HepG2 (cell line): ENCODE data around the gene ZNF606. TPM values are rescaled to one million over a fixed set of nuclear protein-coding genes. Genes with fewer than 3 reads are reported as not detected.

ENCODE experiments used
- ATAC-seq: fragments of 200-7000 bp; cut with Tn5 transposase; 3 replicates; pipeline ENCODE4 v1.9.1; 2020; ENCODE audit warnings: mild to moderate bottlenecking, moderate library complexity
- BruUV-seq: library from RNA; stranded (reverse); fragments of 400-500 nt; replicated peaks from 2 replicates; lab custom pipeline; 2021; lab: Mats Ljungman, UMichigan
- CTCF ChIA-PET: fragments of 300-600 bp; formaldehyde crosslinking; extraction: SDS; loops from one replicate; lab custom pipeline; 2021; ENCODE audit warnings: low total read pairs, inconsistent platforms, low intra/inter-chr PET ratio; lab: Yijun Ruan, JAX
- POLR2A ChIA-PET: fragments of 350-600 bp; sonication (Branson Sonifier 250); formaldehyde crosslinking; loops from one replicate; lab custom pipeline; 2020; ENCODE audit warnings: antibody characterized with exemption, inconsistent platforms; lab: Yijun Ruan, JAX
- DNase-seq: peaks from one replicate; pipeline ENCODE4 v3.0.0-alpha.2; 2015; ENCODE audit warnings: low spot score
- FAIRE-seq: peaks from 3 replicates; lab custom pipeline; 2011; peaks lifted over from hg19 to GRCh38; lab: Jason Lieb, UNC
- H2AFZ ChIP-seq: one replicate; pipeline ENCODE4 v1.6.1; 2011; ENCODE audit warnings: low read length, inconsistent platforms
- H3K27ac ChIP-seq: fragments of 300-600 bp; 3 replicates; pipeline ENCODE4 v1.8.0; 2011; ENCODE audit warnings: mixed run types, mild to moderate bottlenecking, mixed read lengths, low read length, inconsistent platforms; ENCODE audit not compliant: insufficient read depth; ENCODE audit errors: extremely low read length
- H3K27me3 ChIP-seq, 2 experiments: fragments of 200-600 bp in 1 of 2; 2 replicates in 1 of 2; 3 replicates in 1 of 2; pipeline versions ENCODE4 v1.6.0 to v1.8.0; 2011; ENCODE audit warnings: low read length in 2 of 2, mild to moderate bottlenecking in 2 of 2, moderate library complexity in 2 of 2, inconsistent platforms in 1 of 2; ENCODE audit not compliant: insufficient read depth in 2 of 2, control insufficient read depth in 1 of 2
- H3K36me3 ChIP-seq, 2 experiments: fragments of 200-600 bp in 1 of 2; replicated peaks in 1 of 2; 2 replicates in 1 of 2; 3 replicates in 1 of 2; pipeline versions ENCODE4 v1.5.1 to v1.8.0; 2011; ENCODE audit warnings: low read length in 2 of 2, inconsistent platforms in 1 of 2; ENCODE audit not compliant: insufficient read depth in 2 of 2, control insufficient read depth in 1 of 2
- H3K4me1 ChIP-seq: 2 replicates; pipeline ENCODE4 v1.5.1; 2012; ENCODE audit warnings: low read length, inconsistent platforms; ENCODE audit not compliant: insufficient read depth
- H3K4me2 ChIP-seq: 2 replicates; pipeline ENCODE4 v1.6.0; 2011; ENCODE audit warnings: low read depth, low read length, inconsistent platforms
- H3K4me3 ChIP-seq, 3 experiments: fragments of 200-600 bp in 1 of 3; sonication (generic), shearing (Covaris generic) in 1 of 3; replicated peaks in 1 of 3; 2 replicates each; pipeline ENCODE4 v1.5.1; 2011 to 2016; ENCODE audit warnings: low read length in 3 of 3, inconsistent platforms in 2 of 3, low read depth in 2 of 3, mild to moderate bottlenecking in 2 of 3, control low read depth in 1 of 3, mixed read lengths in 1 of 3; ENCODE audit not compliant: insufficient read depth in 1 of 3
- H3K79me2 ChIP-seq: one replicate; pipeline ENCODE4 v1.6.1; 2011; ENCODE audit warnings: low read length, inconsistent platforms; ENCODE audit not compliant: insufficient read depth
- H3K9ac ChIP-seq: 2 replicates; pipeline ENCODE4 v1.6.0; 2011; ENCODE audit warnings: mild to moderate bottlenecking, low read depth, low read length, inconsistent platforms; ENCODE audit not compliant: insufficient read depth
- H3K9me3 ChIP-seq: 2 replicates; pipeline ENCODE4 v1.5.1; 2012; ENCODE audit warnings: mild to moderate bottlenecking, low read length
- H4K20me1 ChIP-seq: 2 replicates; pipeline ENCODE4 v1.6.0; 2011; ENCODE audit warnings: inconsistent platforms, mild to moderate bottlenecking, low read length, moderate library complexity; ENCODE audit not compliant: insufficient read depth
- HOXD1 ChIP-seq: sonication (generic); formaldehyde crosslinking; IDR thresholded peaks from 2 replicates; pipeline ENCODE4 v1.5.0; 2020; ENCODE audit warnings: missing genetic modification reagents
- JUND ChIP-seq: sonication (generic); formaldehyde crosslinking; IDR thresholded peaks from 2 replicates; pipeline ENCODE4 v1.8.0; 2022; ENCODE audit warnings: mild to moderate bottlenecking, missing genetic modification reagents
- NR2C2 ChIP-seq: sonication (generic); formaldehyde crosslinking; IDR thresholded peaks from 2 replicates; pipeline ENCODE4 v1.4.0; 2020; ENCODE audit warnings: missing genetic modification reagents, mild to moderate bottlenecking, moderate library complexity, borderline replicate concordance
- NR2F2 ChIP-seq: IDR thresholded peaks from 2 replicates; pipeline ENCODE4 v1.6.1; 2012; ENCODE audit warnings: low read depth, inconsistent platforms, borderline replicate concordance
- POGZ ChIP-seq: sonication (generic); formaldehyde crosslinking; IDR thresholded peaks from 2 replicates; pipeline ENCODE4 v1.4.0; 2020; ENCODE audit warnings: mild to moderate bottlenecking, missing genetic modification reagents
- RFX1 ChIP-seq: fragments of 450-650 bp; IDR thresholded peaks from 2 replicates; pipeline ENCODE4 v1.6.1; 2017
- SYNCRIP ChIP-seq: fragments of 200-400 bp; formaldehyde crosslinking; IDR thresholded peaks from 2 replicates; pipeline ENCODE4 v1.6.1; 2018; ENCODE audit warnings: mild to moderate bottlenecking, low read depth, low read length; ENCODE audit not compliant: insufficient read depth
- XBP1 ChIP-seq: sonication (generic); formaldehyde crosslinking; IDR thresholded peaks from 2 replicates; pipeline ENCODE4 v1.5.0; 2020; ENCODE audit warnings: missing genetic modification reagents
- ZBTB39 ChIP-seq: sonication (generic); formaldehyde crosslinking; IDR thresholded peaks from 2 replicates; pipeline ENCODE4 v1.5.0; 2020; ENCODE audit warnings: missing genetic modification reagents
- ZFAT ChIP-seq: sonication (generic); formaldehyde crosslinking; conservative IDR thresholded peaks from 2 replicates; pipeline ENCODE4 v1.8.1; 2023; ENCODE audit warnings: missing genetic modification reagents, inconsistent platforms
- ZNF235 ChIP-seq: sonication (generic); formaldehyde crosslinking; IDR thresholded peaks from 2 replicates; pipeline ENCODE4 v1.8.1; 2023; ENCODE audit warnings: mild to moderate bottlenecking, missing genetic modification reagents, borderline replicate concordance
- ZNF30 ChIP-seq: sonication (generic); formaldehyde crosslinking; IDR thresholded peaks from 2 replicates; pipeline ENCODE4 v1.5.0; 2020; ENCODE audit warnings: mild to moderate bottlenecking, missing genetic modification reagents
- ZNF512B ChIP-seq: sonication (generic); formaldehyde crosslinking; IDR thresholded peaks from 2 replicates; pipeline ENCODE4 v1.5.1; 2020; ENCODE audit warnings: missing genetic modification reagents, mild to moderate bottlenecking, borderline replicate concordance
- WGBS: methylation state at CpG from one replicate; pipeline ENCODE4 v1.1.6; 2017; ENCODE audit warnings: low lambda C conversion rate; 5-methylcytosine and 5-hydroxymethylcytosine counted together
- in situ Hi-C: cut with HindIII; loops from 2 replicates; pipeline ENCODE4 v1.10.0; 2017; ENCODE audit warnings: low pct_unique_long_range_greater_than_20kb; ENCODE audit not compliant: extremely low pct_ligation_motif_present
- intact Hi-C: fragments of 100-400 bp; cut with micrococcal nuclease; formaldehyde crosslinking; loops from one replicate; pipeline ENCODE4 v1.10.0; 2022; ENCODE audit not compliant: unreplicated experiment
- polyA plus RNA-seq, 8 experiments: library from polyadenylated mRNA; depleted of rRNA in 3 of 8; stranded (reverse) in 7 of 8; unstranded in 1 of 8; fragments of >200 nt; fragmentation: Illumina TruSeq in 4 of 8; extraction: Trizol in 4 of 8; gene quantifications; 2 replicates each; pipeline versions ENCODE4 v1.2.1 to v1.2.3, GENCODE V29; 2011 to 2016; ENCODE audit warnings: low read depth in 4 of 8, missing spikeins in 1 of 8, mixed read lengths in 1 of 8; ENCODE audit not compliant: insufficient read depth in 1 of 8
- total RNA-seq, 5 experiments: library from RNA; depleted of rRNA; stranded (reverse); fragments of >200 nt; fragmentation: Illumina TruSeq; extraction: Trizol; gene quantifications; 2 replicates each; pipeline ENCODE4 v1.2.3, GENCODE V29; 2016; ENCODE audit warnings: low read depth in 1 of 5
- TF ChIP-seq, protein P1 (sequence below), 2 experiments: IDR thresholded peaks; 2 replicates each; pipeline ENCODE4 v1.6.1; 2011 to 2012; ENCODE audit warnings: low read length in 2 of 2, borderline replicate concordance in 1 of 2, low read depth in 1 of 2, mild to moderate bottlenecking in 1 of 2, moderate library complexity in 1 of 2

ZNF606 gene
- total and polyA plus RNA-seq, 2 of the 13 experiments (the other 11 are each of a cell fraction or from before 2014, with no cell fraction given), result 4.2 to 14.8 TPM

- TF ChIP-seq POGZ (0 out of 2 replicates have a peak, but pooled peaks have one; percentile 22), ZNF30 (no peak), XBP1 (no peak), NR2F2 (no peak), ZNF235 (no peak)
- TF ChIP-seq, protein P1, sequence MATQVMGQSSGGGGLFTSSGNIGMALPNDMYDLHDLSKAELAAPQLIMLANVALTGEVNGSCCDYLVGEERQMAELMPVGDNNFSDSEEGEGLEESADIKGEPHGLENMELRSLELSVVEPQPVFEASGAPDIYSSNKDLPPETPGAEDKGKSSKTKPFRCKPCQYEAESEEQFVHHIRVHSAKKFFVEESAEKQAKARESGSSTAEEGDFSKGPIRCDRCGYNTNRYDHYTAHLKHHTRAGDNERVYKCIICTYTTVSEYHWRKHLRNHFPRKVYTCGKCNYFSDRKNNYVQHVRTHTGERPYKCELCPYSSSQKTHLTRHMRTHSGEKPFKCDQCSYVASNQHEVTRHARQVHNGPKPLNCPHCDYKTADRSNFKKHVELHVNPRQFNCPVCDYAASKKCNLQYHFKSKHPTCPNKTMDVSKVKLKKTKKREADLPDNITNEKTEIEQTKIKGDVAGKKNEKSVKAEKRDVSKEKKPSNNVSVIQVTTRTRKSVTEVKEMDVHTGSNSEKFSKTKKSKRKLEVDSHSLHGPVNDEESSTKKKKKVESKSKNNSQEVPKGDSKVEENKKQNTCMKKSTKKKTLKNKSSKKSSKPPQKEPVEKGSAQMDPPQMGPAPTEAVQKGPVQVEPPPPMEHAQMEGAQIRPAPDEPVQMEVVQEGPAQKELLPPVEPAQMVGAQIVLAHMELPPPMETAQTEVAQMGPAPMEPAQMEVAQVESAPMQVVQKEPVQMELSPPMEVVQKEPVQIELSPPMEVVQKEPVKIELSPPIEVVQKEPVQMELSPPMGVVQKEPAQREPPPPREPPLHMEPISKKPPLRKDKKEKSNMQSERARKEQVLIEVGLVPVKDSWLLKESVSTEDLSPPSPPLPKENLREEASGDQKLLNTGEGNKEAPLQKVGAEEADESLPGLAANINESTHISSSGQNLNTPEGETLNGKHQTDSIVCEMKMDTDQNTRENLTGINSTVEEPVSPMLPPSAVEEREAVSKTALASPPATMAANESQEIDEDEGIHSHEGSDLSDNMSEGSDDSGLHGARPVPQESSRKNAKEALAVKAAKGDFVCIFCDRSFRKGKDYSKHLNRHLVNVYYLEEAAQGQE (IDR thresholded peaks at IDR 0.05; ENCODE audit: borderline replicate concordance in 1 of 2, low read depth in 1 of 2, low read length in 2 of 2), result no peak
Measured at GRCh38 chr19:58038688-58039204, 36.1 kb upstream of the ZNF606 start (continued).

DNA sequence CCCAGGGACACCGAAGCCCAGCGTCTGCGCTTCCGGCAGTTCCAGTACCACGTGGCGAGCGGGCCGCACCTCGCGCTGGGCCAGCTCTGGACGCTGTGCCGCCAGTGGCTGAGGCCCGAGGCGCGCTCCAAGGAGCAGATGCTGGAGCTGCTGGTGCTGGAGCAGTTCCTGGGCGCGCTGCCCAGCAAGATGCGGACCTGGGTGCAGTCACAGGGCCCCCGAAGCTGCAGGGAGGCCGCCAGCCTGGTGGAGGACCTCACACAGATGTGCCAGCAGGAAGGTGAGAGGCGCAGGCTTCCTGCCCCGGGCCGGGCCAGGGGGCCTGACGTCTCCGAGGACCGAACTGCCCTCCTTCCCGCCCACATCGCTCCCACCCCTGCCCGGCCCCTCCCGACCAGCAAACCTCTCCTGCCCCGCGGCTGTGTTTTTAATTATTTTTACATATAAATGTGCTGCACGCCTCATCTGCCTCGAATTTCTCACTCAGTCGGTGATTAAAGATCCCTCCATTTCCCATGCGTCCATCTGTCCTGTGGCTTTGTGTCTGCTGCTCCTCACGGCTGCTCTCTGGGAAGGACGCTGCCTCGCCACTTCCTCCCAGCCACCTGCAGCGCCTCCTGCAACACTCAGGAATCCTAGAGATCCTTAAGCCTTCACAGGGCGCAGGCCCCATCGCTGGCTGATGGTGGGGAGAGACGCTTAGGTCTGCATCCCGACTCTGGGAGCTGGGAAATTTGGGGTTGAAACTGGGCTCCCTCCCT lies 35.5 kb upstream of the ZNF606 start:
- CTCF ChIA-PET, result no interaction called here
- Histone ChIP-seq H3K36me3 (no peaks in the 10 kb centered on the region), H3K9me3 (peaks cover 35% of the 10 kb centered on the region), H3K27ac (no peak overlapping the region), H3K4me1 (peaks cover 8% of the 10 kb centered on the region; the same call in 1 of the 2 replicates), H4K20me1 (no peaks in the 10 kb centered on the region), H3K4me2 (peak overlapping the region; percentile 7; the same call in 1 of the 2 replicates), H2AFZ (no peak overlapping the region), H3K4me3 (0 out of 6 replicates have a peak overlapping the region, but pooled peaks of 1 of the 3 experiments have one; percentile 26), H3K9ac (no peak overlapping the region), H3K27me3 (no peaks in the 10 kb centered on the region), H3K79me2 (no peaks in the 10 kb centered on the region)
- no peak for DNase-seq
- no peak; the same call in 2 of the 3 replicates for ATAC-seq
- 53% methylated on average over 20 of the region's 44 CpGs for WGBS
- in situ Hi-C loops, result no loop called here
- no TSS peak for BruUV-seq
- POLR2A ChIA-PET, result interaction anchor here (1.2 kb wide), 1 partner anchor 36 kb away, joined by 3 read pairs; the partner anchor contains the start of gene ZNF606
- intact Hi-C loops, result no loop called here
- no peak for FAIRE-seq
- TF ChIP-seq SYNCRIP, result no peak
- no peak for TF ChIP-seq ZNF512B (CRISPR knock-in tag)
- TF ChIP-seq ZFAT (CRISPR knock-in tag), result no peak
- no peak for TF ChIP-seq RFX1
- TF ChIP-seq ZBTB39 (CRISPR knock-in tag), result no peak
- no peak for TF ChIP-seq JUND (CRISPR knock-in tag)
- TF ChIP-seq HOXD1 (CRISPR knock-in tag), result no peak
- TF ChIP-seq NR2C2 (CRISPR knock-in tag), result no peak
